ENCODE results near the gene GPN1.
"Not testable (repeated sequence)": the region's sequence is repeated elsewhere in the genome, so short reads cannot be mapped to it uniquely, and the experiment has no call there.

Gene GPN1

DNA sequence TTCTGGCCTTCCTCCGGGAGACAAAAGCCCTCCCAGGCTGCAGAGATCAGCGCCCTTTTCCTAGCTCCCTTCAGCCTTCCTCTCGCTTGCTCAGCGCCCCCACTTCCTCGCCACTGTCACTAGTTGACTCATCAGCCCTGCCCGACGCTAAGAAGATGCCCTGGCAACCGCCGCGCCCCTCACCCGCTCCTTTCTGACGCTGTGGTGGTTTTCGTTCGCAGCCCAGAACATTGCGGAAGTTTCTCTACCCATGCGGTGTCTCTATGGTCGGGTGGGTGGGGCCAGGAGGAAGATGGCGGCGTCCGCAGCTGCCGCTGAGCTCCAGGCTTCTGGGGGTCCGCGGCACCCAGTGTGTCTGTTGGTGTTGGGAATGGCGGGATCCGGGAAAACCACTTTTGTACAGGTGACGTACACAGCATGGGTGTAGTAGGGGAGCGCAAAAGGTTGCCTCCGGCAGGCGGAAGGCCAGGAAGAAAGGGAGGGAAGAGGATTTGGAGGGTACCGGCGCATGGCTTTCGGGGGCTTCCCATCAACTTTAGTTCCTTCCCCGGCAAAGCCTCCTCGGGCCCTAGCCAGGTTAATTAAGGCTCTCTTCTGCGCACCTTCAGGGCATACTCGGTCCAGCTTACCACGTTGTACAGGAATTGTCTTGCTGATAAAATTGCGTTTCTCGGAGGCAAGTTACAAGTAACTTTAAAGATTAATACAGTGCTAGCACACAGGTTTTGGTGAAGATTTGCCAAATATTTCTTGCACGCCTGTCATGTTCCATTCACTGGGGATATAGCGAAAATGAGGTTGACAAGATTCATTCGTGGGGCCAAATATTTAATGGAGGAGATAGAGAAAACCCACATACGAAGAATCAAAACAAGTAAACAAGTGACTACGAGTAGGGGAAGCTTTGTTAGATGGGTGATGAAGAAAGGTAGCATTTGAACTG lies at the start of gene GPN1, which contains the start of gene CCDC121:
Gene GPN1 (plus strand): TSS at position 284 of the 943 bp plus-strand sequence. CDS start 9 bp downstream, at position 293.
Gene CCDC121 (minus strand): TSS at position 246 of the 943 bp plus-strand sequence. CDS start 1,213 bp downstream, outside the sequence.
- peak; percentile 76 for DNase-seq

DNA sequence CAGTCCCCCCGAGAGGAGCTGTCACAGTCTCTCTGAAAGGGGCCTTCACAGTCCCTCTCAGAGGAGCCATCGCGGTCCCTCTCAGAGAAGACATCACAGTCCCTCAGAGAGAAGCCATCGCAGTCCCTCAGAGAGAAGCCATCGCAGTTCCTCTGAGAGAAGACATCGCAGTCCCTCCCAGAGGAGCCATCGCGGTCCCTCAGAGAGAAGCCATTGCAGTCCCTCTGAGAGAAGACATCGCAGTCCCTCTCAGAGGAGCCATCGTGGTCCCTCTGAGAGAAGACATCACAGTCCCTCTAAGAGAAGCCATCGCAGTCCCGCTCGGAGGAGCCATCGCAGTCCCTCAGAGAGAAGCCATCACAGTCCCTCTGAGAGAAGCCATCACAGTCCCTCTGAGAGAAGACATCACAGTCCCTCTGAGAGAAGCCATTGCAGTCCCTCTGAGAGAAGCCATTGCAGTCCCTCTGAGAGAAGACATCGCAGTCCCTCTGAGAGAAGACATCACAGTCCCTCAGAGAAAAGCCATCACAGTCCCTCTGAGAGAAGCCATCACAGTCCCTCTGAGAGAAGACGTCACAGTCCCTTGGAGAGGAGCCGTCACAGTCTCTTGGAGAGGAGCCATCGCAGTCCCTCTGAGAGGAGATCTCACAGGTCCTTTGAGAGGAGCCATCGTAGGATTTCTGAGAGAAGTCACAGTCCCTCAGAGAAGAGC lies 47.3 kb upstream of the GPN1 start:
- no peak for DNase-seq

DNA sequence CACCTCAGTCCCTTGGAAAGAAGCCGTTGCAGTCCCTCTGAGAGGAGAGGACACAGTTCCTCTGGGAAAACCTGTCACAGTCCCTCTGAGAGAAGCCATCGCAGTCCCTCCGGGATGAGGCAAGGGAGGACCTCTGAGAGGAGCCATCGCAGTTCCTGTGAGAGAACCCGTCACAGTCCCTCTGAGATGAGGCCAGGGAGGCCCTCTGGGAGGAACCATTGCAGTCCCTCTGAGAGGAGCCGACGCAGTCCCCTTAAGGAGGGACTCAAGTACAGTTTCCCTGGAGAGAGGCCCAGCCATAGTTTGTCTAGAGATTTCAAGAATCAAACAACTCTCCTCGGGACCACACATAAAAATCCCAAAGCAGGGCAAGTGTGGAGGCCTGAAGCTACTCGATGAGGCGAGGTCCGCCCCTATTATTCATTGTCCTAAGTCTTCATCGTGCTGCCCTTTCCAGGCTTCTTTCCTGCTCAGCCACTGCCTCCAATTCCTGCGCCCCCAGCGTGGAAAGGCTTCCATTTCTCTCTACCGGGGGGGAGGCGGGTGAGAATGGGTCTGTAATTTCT lies 46.6 kb upstream of the GPN1 start:
- DNase-seq: no peak

DNA sequence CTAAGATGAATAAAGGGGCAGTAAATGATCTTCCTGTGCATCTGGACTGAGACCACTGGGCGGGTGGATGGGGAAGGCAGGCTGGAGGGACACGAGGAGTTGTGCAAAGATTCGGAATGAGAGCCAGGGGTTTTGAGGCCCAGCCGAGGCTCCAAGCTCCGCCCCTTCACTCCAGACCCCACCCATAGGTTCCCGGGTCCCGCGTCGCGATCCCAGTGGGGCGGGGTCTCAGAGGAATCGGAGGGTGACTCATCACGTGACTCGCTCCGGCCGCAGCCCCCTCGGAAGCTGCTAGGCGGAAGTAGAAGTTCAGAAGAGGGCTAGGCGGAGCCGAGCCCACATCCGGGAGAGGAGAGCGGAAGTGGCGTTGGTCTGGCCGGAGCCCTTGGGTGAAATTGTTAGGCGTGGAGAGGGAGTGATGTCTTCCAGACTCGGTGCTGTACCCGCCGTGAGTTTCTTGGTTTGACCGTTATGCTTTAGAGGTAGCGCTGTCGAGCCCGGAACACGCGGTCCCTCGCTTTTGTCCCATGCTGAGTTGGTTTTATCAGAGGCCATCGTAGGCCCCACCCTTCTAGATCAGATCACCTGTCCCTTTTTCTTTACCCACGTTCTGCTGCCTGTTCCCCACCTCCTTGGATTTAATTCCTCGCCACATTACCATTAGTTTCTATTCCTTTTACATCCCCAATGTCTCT lies 46.0 kb upstream of the GPN1 start, which contains the start of gene ZNF512:
Gene ZNF512 (plus strand): TSS at position 348 of the 695 bp plus-strand sequence. CDS start 71 bp downstream, at position 419.
- DNase-seq: peak; percentile 90

DNA sequence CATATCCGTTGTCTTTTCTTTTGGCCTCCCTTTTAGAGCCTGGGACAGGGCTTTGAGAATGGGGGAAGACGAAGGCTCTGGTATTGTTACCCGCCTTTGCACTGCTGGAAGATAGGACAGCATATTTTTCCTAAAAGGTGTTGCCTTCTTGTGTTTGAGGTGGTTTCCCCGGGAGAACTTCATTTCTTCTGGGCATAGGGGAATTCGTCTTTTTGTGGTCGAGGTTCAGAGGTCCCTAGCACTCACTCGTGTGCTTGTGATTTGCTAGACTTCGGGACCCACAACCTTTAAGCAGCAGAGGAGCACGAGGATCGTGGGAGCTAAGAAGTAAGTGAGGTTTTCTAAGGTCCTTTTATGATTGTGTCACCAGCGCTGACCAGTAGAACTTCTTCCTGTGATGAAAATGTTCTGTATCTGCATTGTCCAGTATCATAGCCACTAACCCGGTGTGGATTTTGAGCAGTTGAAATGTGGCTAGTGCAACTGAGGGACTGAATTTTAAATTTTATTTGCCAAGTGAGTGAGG lies 45.4 kb upstream of the GPN1 start:
- no peak for DNase-seq

DNA sequence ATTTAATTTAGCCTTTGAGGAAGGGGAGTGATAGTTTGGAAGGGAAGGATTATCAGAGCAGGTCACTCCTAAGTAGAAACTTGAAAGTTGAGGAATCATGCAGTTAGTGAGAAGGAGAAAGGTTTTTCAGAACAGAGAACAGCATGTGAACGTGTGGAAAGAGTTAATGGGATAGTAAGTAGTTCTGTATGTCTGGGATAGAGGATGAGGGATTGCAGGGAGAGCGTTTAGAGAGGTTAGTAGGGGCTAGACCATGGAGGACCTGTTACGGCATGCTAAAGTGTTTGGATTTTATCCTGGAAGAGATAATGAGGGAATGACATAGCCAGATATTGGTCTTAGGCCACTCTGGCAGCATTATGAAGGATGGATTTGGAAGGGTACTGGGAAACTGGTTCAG lies 44.3 kb upstream of the GPN1 start:
- no peak for DNase-seq

DNA sequence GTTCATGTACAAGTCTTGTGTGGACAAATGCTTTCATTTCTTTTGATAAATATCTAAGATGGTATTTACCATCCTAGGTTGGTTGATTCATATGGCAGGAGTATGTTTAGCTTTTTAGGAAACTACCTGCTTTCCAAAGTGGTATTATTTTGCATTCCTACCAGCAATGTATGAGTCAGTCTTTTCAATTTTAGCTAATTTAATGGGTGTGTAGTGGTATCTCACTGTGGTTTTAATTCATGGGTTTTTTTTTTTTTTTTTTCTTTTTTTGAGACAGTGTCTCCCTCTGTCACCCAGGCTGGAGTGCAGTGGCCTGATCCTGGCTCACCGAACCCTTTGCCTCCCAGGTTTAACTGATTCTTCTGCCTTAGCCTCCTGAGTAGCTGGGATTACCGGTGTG lies 41.8 kb upstream of the GPN1 start:
- no peak for DNase-seq

DNA sequence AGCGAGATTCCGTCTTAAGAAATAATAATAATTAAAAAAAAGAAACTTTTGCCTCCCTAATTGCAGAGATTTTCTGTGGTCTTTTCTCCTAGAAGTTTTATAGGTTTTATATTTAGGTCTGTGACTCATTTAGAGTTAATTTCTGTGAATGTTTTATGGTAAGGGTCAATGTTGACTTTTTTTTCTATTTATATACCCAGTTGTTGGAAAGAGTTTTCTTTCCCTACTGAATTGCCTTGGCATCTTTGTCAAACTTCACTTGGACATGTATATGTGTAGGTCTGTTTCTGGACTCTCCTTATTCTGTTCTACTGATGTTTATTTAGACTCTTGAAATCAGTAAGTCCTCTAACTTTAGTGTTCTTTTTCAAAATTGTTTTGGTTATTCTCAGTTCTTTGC lies 40.5 kb upstream of the GPN1 start:
- DNase-seq: no peak

DNA sequence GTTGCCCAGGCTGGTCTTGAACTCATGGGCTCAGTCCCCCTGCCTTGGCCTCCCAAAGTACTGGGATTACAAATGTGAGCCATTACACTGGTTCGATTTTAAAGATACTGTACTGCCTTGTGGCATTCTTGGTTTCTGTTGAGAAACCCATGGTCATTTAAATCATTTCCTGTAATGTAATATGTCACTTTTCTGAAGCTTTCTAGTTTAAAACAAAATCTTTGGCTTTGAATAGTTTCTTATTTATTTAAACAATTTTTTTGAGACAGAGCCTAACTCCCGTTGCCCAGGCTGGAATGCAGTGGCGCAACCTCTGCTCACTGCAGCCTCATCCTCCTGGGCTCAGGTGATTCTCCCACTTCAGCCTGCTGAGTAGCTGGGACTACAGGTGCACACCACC lies 37.1 kb upstream of the GPN1 start:
- DNase-seq: no peak

DNA sequence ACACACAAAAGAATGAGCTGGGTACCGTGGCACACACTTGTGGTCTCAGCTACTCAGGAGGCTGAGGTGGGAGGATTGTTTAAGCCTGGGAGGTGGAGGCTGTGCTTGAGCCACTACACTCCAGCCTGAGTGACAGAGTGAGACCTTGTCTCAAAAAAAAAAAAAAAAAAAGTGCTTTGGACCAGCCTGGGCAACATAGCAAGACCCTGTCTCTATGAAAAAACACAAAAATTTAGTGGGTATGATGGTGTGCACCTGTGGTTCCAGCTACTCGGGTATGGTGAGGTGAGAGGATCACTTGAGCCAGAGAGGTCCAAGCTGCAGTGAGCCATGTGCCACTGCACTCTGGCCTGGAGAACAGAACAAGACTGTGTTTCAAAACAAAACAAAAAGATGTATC lies 35.6 kb upstream of the GPN1 start:
- no peak for DNase-seq

DNA sequence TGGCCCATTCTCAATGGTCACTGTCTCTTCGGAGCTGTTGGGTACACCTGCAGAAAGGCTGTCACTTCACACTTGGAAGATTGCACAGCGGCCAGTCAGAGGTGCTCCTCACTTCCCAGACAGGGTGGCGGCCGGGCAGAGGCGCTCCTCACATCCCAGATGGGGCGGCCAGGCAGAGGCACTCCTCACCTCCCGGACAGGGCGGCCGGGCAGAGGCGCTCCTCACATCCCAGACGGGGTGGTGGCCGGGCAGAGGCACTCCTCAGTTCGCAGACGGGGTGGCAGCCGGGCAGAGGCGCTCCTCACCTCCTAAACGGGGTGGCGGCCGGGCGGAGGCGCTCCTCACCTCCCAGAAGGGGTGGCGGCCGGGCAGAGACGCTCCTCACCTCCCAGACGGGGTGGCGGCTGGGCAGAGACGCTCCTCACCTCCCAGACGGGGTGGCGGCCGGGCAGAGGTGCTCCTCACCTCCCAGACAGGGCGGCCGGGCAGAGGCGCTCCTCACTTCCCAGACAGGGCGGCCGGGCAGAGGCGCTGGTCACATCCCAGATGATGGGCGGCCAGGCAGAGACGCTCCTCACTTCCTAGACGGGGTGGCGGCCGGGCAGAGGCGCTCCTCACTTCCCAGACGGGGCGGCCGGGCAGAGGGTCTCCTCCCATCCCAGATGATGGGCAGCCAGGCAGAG lies 34.7 kb upstream of the GPN1 start:
- not testable (repeated sequence) for DNase-seq

DNA sequence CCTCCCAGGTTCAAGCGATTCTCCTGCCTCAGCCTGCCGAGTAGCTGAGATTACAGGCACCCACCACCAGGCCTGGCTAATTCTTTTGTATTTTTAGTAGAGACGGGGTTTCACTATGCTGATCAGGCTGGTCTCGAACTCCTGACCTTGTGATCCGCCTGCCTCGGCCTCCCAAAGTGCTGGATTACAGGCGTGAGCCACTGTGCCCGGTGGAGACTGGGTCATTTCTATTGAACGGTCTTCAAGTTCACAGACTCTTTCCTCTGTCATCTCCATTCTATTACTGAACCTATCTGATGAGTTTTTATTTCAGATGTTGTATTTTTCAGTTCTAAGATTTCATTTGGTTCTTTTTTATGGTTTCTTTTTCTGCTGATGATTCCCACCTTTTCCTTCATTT lies 33.4 kb upstream of the GPN1 start:
- DNase-seq: not testable (repeated sequence)

DNA sequence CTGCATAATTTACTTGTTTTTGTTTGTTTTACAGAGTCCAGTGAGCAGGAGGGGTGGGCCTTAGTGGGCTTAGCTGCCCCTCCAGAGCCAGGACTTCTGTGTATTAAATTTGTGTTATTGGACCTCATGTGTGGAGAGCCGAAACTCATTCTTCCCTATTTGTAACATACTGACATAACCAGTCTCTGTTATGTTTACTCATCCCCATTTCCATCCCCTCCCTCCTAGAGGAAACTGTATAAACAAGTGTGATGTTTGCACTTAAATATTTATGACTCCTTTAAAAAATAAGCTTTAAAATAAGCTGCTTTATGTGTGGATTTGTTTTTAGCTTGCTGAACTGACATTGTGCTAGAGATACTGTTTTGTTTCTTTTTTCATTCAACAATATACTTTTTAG lies 32.2 kb upstream of the GPN1 start:
- DNase-seq: no peak

DNA sequence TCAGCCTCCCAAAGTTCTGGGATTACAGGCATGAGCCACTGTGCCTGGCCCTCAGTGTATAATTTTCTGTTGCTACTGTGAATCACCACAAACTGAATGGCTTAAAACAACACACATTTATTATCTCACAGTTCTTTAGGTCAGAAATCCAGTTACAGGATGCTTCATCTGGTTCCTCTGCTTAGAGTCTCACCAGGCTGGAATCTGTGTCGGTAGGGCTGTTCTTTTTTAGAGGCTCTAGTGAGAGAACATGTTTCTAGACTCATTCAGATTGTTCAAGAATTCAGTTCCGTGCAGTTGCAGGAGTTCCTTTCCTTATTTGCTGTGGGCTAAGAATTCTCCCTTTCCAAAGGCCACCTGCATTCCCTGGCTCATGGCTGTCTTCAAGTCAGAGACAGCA lies 22.2 kb upstream of the GPN1 start:
- DNase-seq: no peak

DNA sequence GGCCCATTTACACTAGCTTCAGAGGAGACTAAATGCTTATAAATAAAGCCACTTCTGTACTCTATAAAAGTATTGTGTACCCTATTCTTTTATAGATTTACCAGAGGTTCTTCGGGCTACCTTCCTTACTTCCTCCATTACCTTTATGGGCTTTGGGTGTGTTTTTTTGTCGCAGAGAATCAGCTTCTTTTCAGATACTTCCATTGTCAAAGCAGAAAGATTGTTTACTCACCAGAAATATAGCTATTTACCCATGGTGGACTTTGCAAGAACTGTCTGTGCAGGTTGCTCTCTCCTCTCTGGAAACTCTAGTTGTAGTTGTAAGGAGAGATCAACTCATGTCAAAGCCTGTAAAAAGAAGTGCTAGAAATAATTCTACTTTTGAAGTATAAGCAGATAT lies 14.9 kb upstream of the GPN1 start:
- no peak for DNase-seq

DNA sequence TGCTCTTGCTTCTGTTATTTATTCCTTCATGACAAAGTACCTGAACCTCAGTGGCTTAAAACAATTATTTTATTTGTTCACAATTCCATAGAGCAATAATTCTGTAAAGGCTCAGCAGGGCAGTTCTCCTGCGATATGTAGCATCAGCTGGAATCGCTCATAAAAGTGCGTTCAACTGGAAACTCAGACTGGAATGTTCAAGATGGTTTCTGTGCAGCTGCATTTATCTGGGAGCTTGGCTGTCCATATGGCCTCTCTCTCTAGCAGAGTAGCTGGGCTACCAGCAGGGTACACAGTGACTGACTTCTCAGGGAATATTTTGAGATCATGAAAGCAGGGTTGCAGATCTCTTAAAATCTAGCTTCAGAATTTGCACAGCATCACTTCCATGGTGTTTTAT lies 13.5 kb upstream of the GPN1 start:
- no peak for DNase-seq

DNA sequence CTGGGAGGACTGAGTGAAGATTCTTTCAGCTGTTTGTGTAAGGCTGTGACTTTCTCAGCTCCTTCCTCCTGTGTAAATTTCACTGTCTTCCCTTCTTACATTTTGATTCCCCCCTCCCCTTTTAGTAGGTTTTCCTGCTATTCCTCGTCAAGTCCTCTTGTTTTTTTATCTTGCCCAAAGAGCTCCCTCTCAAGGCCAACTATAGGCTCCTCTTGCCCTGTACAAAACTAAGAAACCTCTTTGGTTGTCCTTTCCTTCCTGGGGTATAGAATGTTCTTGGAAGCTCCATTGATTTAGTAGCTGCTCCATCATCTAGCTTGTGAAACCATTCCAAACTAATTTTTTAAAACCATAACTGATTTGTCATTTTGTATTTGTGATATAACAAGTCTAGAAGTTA lies 7.3 kb upstream of the GPN1 start:
- DNase-seq: no peak

DNA sequence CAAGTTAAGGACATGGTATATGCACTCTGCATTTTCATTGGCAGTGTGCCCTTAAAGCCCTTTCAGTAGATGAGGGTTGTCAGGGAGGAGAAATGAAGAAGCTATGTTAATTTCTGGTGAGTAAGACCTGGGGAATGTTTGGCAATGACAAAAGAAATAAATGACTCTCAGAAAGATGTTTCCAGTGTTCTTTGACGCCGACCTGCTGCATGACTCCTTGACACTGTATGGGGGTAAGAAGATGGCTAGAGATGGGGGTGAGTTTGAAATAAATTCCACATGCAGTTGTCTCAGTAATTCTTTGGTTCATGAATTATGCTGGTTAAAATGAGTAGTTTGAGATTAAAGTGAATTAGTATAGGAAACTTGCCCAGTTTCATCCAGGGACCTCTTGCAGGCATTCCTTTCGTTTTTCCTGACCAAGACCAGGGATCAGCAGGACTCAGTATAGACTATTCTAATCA lies 5.9 kb upstream of the GPN1 start:
- DNase-seq: no peak

DNA sequence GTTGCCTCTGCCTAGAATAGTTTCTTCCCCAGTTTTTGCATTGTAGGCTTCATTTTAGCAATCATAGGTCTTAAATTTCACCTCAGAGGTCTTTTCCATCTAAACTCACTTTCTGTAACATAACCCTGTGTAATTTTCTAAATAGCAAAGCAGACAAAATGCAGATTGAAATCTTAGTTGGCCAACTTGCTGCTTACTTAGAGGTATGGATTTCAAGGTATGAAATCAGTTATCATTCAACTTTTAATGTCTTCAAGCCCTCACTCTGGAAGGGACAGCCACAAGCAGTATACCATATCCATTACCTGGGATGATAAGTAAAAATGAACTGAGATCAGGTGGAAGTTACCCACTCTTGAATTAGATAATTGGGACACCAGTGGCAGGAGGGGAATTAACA lies 3.9 kb upstream of the GPN1 start:
- no peak for DNase-seq

DNA sequence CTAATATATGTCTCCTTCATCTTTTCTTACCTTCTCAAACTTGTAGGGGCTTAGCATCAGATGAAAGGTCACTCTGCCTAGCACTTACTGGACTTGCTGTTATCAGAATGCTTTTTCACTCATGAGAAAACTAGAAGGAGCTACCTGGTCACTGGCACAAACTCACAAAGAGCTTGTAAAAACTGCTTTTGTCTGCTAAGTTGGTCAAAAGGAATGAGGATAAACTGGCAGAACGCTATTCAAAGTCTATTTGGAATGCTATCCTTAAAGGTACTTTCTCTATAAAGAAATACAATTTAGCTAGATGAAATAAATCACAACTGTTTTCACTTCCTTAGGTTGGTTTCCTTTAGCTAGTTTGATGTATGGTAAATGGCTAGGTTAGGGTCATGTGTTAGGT lies 2.5 kb upstream of the GPN1 start:
- not testable (repeated sequence) for DNase-seq

DNA sequence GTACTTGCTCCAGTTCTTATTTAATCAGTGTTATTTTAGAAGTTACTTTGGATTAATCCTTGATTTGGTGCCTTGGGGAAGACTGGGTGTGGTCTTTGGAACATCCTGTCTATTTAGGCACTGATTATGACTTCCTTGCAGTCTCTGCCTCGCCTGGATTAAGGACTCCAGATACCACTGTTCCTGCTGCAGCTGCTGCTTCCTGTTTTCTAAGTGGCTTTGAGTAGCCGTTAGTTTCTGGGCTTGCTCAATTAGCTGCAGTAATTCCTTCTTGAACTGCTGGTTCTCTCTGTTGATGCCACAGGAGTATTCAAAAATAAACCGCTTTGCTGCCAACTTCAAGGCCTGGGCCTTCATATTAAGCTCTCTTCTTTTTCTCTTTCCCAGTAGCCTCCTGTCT lies 1.9 kb upstream of the GPN1 start:
- DNase-seq: not testable (repeated sequence)

Measured in NCI-H1092 treated with DMSO at 0.1 percent for 48 hours (cell line).